GM19023 (cell line): Measurements from ENCODE around the gene NAIF1.
"Not testable (repeated sequence)": the region's sequence is repeated elsewhere in the genome, so short reads cannot be mapped to it uniquely, and the experiment has no call there.

Experiments used
- ATAC-seq: cut with Tn5 transposase; IDR thresholded peaks from one replicate; pipeline ENCODE4 v1.9.1; 2021; ENCODE audit warnings: mild to moderate bottlenecking, moderate library complexity; ENCODE audit not compliant: unreplicated experiment

NAIF1 gene

DNA sequence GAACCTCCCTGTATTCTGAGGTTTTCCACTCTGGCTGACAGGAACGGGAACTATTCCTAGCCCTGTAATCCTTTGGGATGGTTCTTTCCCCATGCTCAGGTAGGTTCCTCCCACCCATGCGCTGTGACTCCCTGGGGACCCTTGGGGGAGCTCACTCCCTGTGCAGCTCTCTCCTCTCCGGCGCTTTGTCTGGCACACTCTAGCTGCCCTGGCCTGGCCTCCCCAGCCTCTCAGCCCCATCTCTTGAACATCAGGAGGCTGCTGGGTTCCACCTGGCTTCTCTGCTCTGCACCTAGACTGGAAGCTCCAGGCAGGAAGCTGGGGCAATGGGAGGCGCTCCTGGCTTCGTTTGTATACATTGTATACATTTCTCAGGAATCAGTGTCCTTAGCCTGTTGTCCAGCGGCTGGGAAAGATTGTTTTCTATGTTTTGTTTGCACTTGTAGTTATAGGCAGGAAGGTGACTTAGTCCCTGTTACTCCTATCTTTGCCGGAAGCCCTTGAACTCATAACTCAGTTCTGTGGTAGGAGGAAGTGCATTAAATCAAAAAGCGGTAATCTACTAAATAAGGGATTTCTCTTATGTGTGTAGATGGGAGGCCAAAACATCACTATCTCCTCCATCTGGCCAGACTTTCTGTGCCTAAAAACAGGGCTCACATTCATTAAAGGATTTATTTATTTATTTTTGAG lies 21.3 kb upstream of the NAIF1 start:
- ATAC-seq = no peak

DNA sequence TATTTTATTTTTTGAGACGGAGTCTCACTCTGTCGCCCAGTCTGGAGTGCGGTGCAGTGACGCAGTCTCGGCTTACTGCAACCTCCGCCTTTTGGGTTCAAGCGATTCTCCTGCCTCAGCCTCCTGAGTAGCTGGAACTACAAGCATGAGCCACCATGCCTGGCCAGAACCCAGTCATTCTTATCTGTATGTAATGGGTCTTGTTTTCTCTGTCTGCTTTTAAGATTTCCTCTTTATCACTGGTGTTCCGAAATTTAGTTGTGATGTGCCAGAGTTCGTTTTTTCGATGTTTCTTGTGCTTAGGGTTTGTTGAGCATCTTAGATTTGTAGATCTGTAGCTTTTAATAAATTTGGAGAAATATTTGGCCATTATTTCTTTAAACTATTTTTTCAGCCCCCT lies 20.1 kb upstream of the NAIF1 start:
- no peak for ATAC-seq

DNA sequence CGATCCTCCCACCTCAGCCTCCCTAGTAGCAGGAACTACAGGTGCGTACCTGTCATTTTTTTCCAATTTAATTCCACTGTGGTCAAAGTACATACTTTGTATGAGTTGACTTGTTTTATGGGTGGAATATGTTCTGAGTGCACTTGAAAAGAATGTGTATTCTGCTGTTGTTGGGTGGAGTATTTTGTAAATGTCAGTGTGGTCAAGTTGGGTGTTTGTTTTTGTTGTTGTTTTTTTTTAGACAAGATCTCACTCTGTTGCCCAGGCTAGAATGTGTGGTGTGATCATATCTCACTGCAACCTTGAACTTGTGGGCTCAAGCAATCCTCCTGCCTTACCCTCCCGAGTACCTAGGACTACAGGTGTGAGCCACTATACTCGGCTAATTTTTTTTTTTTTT lies 18.8 kb upstream of the NAIF1 start:
- no peak for ATAC-seq

- ATAC-seq = no peak
These were observed 17.6 kb upstream of the NAIF1 start for GRCh38 chr9:128084746-128085145.

DNA sequence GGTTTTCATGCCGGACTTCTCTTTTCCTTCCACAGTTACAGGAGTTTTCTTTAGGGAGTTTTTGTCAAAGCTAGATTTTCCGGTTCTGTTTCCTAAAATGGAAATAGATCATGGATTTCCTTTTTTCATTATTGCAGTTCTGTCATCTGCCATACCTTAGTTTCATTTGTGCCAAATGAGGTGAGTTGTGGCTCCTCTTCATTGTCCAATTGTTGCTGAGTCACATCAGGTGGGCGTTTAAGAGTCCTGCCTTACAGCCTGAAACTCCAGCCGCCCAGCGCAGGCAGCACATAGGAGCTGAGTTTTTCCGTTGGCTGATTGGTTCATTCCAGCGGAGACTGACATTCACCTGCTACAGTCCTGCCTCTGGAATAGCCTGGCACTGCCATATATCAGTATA lies 15.0 kb upstream of the NAIF1 start:
- no peak for ATAC-seq

DNA sequence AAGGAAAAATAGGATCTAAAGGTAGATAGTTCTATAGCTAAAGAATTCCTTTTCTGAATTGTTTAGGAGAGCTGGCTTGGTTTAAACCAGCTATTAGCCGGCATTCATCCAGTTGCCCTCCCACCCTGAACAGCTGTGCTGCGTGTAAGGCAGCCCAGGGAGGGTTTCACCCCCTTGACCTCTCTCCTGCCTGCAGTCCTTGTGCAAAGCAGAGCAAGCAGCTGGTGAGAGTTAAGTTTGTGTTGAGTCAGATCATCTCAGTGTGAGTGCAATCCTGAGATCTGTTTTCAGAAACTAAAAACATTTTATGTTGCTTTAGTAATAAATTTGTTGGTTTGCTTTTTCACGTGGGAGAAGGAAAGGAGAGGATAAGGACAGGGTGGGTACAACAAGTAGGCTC lies 13.9 kb upstream of the NAIF1 start:
- no peak for ATAC-seq

DNA sequence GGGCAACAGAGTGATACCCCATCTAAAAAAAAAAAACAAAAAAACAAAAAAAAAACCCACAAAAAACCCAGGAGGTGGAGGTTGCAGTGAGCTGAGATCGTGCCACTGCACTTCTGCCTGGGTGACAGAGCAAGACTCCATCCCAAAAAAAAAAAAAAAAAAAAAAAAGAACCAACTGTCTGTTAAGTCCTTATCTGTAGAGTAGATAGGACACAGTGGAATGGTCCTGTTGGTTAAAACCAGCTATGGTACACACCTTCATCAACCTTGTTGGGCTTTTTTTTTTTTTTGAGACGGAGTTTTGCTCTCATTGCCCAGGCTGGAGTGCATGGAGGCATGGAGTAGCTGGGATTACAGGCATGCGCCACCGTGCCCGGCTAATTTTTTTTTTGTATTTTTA lies 13.1 kb upstream of the NAIF1 start:
- no peak for ATAC-seq

DNA sequence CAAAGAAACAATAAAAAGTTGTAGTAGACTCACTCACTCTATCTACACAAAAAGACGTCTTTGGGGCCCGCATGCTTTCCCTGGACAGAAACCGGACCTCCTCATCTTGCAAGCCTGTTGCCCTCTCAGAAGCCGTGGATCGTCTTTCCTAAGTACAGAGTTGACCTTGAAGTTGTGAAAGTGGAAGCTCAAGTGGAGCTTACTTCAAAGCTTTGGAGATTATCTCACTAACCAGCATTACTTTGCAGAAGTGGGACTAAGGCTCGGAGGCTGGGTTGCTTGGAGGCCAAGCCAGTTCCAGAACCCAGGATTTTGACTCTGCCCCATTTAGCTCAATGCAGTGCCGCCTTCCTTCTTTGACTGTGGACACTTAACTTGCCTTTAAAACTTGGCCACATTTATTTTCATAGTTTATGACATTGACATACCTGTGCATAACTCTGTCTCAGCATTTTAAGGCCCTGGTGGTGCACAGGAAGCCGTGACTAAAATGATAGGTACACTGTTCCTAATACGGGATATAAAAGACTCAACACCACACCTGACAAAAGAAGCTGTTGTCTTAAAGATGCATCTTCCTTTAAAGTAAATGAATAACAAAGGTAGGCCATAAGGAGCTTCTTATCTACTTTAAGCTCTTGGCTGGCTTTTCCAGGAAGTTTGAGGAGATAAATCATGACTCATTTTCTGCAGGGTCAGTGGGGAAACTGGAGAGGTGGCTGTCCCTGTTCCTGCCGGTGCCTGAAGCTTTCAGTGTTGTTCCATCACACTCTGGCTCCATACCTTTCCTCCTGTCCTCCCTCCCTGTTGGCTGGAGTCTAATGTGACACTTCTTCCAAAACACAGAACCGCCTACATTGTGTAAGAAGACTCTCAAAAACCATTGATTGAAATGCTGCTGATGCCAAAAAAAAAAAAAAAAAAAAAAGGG lies 11.6 kb upstream of the NAIF1 start:
- no peak for ATAC-seq

DNA sequence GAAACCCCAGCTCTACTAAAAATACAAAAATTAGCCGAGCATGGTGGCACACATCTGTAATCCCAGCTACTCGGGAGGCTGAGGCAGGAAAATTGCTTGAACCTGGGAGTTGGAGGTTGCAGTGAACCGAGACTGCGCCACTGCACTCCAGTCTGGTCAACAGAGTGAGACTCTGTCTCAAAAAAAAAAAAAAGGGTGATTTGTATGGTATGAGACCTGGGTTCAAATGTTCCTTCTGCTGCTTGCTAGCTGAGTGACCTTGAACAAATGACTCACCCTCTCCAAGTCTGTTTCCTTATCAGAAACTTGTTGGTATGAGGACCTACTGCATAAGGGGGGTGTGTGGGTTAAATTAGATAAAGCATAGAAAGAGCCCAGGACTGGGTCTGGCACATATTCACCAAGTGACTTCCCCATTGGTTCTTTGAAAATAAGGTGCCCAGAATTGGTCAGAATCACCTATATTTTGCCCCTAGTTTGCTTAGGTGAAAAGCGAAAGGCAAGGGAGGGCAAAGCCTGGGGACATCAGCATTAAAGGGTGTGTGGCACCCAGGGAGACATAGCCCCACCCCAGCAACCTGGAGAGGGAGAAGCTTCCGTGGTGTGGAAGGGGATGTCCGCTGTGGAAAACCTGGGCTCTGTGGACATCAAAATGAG lies 10.9 kb upstream of the NAIF1 start:
- no peak for ATAC-seq

GRCh38 chr9:128073253-128073886 lies 6.2 kb upstream of the NAIF1 start:
- no peak for ATAC-seq

GRCh38 chr9:128072144-128073021 lies 5.3 kb upstream of the NAIF1 start:
- no peak for ATAC-seq

GRCh38 chr9:128071475-128071874 lies 4.4 kb upstream of the NAIF1 start:
- ATAC-seq = not testable (repeated sequence)

GRCh38 chr9:128070874-128071273 lies 3.8 kb upstream of the NAIF1 start:
- no peak for ATAC-seq

DNA sequence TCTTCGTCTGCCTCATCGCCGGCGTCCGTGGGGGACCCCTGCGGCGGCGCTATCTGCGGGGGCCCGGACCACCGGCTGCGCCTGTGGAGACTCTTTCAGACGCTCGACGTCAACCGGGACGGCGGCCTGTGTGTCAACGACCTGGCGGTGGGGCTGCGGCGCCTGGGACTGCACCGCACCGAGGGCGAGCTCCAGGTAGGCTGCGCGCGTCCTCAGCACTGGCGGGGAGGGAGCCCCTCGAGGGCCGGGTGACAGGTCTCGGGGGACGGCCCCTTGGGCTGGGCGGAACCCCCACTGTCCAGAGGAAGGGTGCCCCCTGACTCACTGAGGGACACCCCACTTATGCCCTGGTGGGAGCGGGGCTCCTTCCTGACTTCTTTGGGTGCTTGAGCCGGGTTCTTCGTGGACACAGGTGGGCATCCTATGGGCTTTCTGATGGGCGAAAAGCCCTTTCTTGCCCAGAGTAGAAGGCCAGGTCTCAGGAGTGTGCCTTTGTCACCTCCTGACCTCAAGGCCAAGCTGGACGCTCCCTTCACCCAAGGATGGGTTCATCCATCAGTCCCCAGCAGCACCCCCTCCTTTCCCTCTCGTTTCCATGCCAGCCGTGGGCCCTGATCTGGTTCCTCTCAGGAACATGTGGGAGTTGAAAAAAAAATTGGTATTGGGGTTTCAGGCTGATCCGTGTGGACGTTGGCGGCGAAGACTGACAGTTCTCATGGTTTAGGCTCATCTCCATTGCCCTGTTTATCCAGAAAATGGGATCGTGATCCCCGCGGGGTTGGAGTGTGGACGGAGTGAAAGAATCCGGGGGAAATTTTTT lies 1.5 kb upstream of the NAIF1 start:
- peak; percentile 7 for ATAC-seq

DNA sequence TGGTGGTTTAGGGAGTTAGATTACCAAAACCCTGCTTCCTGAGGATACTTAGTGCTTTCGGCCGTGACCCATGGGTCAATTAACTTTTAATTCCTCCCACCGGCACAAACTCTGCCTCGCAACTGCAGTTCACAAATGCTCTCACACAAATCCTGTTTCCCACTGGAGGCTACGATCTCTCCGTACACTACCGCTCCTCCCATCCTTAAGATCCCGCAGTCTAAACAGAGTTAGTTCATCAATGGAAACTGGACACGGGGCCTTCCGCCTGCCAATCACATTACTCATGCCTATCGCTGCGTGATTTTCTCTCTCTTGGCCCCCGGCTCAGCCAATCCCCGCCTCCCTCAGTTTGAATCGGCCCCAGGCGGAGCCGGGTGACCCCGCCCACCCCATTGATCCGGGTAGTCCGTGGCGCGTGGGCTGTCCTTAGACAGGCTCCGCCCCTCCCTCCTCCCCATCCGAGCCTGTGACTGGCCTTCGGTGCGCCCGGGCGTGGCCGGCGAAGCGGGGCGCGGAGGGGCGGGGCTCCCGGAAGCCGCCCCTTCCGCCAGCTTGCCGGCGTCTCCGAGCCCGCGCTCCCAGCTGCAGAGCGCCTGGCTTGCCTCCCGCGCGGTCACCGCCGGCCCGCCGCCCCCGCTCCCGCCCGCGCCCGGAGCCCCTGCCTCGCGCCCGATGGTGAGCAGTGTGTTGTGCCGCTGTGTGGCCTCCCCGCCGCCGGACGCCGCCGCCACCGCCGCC lies 695 bp upstream of the NAIF1 start, which contains the start of gene SLC25A25:
Gene SLC25A25, plus strand, starts transcription at position 588 of the 741 bp plus-strand sequence. Its CDS starts 88 bp downstream, at position 676.
- peak; percentile 76 for ATAC-seq

GRCh38 chr9:128065907-128066712 lies 1.0 kb downstream of the NAIF1 start:
- ATAC-seq = no peak
